ENCODE results near the gene ZNF324B.
"Not testable (repeated sequence)": the region's sequence is repeated elsewhere in the genome, so short reads cannot be mapped to it uniquely, and the experiment has no call there.

The ZNF324B gene

DNA sequence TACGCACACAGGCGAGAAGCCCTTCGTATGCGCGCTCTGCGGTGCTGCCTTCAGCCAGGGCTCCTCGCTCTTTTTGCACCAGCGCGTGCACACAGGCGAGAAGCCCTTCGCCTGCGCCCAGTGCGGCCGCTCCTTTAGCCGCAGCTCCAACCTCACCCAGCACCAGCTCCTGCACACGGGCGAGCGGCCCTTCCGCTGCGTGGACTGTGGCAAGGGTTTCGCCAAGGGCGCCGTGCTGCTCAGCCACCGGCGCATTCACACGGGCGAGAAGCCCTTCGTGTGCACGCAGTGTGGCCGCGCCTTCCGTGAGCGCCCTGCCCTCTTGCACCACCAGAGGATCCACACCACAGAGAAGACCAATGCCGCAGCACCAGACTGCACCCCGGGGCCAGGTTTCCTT, 4.7 kb downstream of the ZNF324B start:
- no peak for FAIRE-seq

DNA sequence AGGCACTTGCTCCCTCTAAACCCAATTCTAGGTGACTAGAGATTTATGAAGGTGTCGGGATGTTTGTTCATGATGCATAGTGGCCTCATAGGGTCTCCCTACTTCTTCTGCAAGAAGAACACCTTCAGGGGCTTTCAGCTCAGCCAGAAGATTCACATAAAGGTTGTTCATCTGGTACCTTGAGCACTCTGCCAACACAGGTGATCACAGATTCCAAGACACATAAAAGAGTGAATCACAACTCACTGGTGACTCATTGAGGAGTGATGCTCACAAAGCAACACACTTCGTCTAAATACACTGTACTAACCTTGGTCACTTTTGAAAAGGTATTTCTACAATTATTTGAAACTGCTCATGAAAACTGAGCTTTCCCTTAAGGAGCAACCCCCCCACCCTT, 8.6 kb downstream of the ZNF324B start:
- FAIRE-seq: no peak

DNA sequence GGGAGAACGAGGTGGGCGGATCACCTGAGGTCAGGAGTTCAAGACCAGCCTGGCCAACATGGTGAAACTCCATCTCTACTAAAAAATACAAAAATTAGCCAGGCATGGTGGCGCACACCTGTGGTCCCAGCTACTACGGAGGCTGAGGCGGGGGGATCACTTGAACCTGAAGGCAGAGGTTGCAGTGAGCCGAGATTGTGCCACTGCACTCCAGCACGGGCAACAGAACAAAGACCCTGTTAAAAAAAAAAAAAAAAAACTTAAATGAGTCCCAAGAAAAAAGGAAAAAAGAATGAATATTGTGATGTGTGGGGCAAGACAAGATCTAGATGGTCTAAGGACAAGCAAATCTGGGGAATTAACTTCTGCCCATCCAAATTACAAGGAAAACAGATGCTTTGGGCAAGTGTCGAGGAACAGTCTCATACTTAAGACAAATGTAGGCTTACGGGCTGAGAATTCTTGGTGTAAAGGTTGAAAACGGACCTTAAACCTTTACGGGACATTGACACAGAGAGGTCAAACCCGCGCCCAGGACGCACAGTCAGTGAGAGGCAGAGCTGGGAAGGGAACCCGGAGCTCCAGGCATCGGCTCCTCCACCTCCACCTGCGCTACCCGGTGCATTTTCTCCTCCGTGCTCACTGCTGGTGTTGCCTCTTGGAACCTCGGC, 14.8 kb downstream of the ZNF324B start:
- FAIRE-seq: no peak

DNA sequence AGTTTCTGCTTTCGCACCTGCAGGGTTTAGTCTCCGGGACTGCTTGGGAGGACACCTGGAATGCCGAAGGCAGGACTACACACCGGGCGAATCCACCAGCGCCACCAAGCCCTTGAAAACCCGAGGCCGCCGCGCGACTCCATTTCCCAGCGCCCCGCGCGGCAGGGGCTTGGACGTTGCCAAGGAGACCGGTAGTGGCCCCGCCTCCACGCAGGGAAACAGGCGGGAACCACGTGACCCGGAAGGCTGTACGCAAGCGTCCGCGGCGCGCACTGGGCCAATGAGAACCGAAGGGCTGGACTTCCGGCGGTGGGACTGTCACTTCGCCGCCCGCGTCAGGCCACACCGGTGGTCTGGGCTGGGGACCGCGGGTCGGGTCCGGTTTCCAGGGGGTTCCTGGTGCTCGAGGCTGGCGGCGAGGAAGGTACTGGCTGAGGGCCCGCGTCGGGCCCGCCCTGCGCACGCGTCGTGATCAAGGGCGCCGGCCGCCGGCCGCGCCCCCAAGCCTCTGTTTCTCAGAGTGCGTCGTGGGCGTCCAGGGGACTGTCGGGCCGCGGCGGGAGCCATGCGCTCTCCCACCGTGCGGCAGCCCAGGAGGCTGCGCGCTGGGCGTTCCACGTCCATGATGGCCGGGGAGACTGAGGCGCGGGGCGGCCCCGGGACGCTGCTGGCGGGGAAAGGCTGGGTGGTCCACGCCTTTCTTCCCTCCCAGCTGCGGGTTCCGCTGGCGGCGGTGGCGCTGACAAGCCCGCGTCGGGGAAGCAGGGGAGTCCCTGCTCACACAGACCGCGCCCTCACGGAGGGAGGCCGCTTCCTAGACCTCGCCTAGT, 15.6 kb downstream of the ZNF324B start, which contains the start of gene ZNF324:
Gene ZNF324, plus strand, starts transcription at position 321 of the 830 bp plus-strand sequence. CDS start 2,106 bp downstream, outside the sequence.
- FAIRE-seq: peak; percentile 82

DNA sequence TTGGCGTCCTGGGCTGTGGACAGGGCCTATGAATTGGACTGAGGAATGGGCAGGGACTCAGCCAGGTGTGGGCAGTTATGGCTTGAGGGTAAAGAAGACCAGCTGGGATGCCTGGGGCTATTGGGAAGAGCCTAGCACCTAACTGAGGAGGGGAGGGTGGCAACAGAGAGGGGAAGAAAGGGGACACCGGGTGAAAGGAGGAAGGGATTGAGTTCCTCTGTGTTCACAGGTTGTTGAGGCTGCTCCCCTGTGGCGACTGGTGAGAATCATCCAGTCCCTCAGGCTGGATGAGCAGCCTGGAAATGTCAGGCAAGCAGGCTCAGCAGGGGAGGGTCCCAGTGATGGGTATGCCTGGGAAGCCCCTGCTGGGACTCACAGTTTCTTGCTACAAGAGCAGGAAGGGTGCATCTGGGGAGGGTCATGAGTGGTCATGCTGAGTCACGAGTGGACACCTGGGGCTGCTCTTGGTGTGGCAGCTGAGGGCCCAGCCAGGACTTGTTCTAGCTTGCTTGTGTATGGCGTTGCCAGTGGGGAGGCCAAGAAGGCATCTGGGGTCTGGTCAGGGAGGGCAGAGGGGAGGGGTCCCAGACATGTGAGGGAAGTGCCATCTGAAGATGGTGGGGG, 16.9 kb downstream of the ZNF324B start:
- no peak for FAIRE-seq

DNA sequence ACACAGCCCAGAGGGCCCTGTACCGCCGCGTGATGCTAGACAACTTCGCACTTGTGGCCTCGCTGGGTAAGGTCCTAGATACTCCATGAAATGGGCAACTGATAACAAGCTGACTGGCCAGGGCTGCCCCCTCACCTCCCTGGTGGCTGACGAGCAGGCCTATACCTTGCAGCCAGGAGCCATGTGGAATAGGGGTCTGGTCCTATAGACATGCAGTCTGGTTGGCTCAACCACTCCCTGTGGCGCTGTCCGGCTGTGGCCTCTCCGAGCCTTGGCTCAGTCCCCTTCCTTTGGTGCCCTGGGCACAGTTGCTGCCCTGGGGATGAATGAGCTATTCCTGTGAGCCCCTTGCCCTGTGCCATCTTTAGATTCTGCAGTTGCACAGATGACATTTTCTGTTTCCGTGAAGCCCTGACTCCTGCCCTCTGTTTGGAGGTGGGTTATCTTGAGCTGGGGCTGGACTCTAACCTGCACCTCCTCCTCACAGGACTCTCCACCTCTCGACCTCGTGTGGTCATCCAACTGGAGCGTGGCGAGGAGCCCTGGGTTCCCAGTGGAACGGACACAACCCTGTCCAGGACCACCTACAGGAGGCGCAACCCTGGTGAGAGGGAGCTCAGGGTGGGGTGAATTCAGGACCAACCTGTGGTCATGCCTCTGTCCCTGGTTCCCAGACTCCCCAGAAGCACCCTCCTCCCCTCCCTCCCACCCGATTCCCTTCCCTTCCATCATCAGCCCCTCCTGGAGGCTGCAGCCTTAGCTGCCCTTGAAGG, 18.0 kb downstream of the ZNF324B start:
- no peak for FAIRE-seq

DNA sequence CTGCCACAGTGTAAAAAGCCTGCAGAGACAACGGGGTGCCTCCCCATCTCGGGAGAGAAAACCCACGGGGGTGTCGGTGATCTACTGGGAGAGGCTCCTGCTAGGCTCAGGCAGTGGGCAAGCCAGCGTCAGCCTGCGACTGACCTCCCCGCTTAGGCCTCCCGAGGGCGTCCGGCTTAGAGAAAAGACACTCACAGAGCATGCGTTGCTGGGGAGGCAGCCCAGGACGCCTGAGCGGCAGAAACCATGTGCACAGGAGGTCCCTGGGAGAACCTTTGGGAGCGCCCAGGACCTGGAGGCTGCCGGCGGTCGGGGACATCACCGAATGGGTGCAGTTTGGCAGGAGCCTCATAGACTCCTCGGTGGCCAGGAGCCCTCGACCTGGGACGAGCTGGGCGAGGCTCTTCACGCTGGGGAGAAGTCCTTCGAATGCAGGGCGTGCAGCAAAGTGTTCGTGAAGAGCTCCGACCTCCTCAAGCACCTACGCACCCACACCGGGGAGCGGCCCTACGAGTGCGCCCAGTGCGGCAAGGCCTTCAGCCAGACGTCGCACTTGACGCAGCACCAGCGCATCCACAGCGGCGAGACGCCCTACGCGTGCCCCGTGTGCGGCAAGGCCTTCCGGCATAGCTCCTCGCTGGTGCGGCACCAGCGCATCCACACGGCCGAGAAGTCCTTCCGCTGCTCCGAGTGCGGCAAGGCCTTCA, 19.6 kb downstream of the ZNF324B start:
- FAIRE-seq: not testable (repeated sequence)

DNA sequence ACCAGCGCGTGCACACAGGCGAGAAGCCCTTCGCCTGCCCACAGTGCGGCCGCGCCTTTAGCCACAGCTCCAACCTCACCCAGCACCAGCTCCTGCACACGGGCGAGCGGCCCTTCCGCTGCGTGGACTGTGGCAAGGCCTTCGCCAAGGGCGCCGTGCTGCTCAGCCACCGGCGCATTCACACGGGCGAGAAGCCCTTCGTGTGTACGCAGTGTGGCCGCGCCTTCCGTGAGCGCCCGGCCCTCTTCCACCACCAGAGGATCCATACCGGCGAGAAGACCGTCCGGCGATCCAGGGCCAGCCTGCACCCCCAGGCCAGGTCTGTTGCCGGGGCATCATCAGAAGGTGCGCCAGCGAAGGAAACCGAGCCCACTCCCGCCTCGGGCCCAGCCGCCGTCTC, 20.3 kb downstream of the ZNF324B start:
- no peak for FAIRE-seq

DNA sequence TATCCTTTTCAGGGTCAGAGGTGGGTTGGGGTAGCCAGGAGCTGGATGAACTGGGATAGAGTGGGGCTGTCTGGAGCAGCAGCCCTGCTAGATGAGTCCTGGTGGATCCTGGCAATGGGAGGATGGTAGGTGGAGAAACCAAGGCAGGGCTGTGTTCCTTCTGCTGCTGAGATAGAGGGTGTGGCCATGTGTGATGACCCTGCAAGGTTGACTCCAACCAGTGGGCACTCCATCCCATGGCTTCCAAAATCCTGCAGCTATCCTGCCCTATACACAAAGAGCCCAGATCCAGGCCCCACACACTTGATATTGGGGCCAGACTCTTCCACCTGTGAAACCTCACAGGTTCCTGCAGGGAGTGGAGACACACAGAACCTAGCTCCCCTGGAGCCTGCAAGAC, 22.4 kb downstream of the ZNF324B start:
- FAIRE-seq: no peak

DNA sequence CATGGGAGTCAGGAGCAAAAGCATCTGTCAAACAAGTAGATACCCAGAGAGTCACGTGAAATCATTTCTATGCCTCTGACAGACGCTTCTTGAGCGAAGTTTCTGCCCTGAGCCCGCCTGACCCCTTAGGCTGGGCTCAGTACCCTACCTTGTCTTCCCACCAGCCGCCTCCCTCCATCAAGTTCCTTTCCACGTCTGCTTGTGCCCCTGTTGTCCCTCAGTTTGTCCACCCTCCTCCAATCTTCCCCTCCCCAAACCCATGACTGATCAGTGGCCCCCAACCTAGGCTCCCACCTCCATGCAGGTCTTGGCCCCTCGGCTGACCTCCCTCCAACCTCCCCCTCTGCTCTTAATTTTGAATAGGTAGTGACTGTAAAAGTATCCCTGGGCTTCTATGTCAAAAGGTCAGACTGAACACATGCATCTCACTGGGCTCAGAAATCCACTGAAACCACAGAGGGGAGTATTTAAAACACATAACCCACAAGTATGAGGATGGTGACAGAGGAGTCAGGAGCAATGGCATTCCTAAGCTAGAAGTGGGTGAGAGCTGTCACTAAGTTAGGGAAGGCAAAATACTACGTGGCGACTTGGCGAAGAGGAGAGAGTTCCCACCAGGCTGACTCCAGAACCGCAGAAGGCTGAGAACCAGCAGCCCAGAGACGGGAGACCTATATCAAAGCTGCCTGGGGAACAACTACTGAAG, 23.0 kb downstream of the ZNF324B start:
- FAIRE-seq: no peak

DNA sequence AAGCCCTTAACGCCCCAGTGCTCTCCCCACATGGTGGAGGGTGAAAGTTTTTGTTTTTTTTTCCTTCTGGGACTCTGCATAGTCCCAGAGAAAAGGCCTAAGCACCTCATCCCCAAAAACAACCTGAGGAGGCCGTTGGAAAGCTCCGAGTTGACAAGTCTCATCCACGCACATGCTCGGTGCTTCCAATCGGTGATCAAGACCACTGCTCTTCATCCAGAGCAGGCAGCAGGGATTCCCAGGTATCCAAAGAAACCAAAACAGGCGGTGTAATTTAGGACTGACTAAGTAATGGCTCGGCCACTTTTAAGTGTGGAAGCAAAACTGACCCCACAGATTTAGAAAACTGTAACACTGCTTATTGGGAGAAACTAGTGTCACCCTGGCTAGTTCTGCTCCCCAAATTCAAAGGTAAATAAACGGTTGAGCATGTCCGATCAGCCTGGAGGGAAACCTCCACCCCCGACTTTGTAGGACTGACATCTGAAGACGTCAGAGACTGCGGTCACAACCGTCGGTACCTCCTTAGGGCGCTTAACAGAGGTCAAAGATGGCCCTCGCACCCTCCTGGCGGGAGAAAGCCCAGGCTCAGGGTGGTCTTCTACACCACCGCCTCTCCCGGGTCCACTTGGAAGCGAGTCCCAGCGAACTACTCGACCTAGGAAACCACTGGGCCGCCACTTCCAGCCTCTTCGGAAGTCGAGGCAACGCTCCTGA, 23.7 kb downstream of the ZNF324B start:
- no peak for FAIRE-seq

DNA sequence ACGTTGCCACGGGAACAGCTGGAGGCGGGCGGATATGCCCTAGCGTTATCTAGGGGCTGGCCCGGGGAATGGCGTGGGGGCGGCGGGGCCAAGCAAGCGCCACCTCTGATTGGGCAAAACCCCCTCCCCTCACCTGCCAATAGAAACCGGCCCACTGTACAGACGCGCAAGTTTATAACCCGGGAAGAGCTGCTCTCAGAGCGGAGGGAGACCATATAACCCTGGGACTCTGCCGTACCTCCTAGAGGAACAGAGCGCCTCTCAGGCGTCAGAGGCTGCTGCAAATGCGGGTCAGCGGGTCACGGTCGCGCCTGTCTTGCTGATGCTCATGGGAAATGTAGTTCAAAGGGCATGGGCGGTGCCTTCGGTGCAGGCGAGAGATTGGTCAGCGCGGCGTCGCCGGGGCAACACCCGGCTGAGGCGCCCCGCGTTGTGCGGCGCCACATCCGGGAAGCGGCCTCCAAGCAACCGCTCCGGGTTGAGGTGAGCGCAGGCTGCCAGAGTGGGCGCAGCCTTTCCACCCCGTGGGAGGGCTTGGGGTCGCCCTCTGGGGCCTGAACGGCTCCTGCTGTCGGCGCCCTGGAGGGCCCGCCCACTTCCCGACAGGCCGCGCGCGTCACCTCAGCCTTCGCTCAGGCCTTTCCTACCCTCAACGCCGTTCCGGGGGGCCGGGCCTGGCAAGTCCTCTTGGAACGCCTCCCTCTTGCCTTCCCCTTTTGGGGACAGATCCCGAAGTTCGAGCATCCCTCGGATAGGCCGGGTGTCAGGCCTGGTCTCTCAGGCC, 24.5 kb downstream of the ZNF324B start, which contains the start of gene ZNF446:
Gene ZNF446, plus strand, starts transcription at position 639 of the 784 bp plus-strand sequence. CDS start 867 bp downstream, outside the sequence.
- FAIRE-seq: peak; percentile 81

DNA sequence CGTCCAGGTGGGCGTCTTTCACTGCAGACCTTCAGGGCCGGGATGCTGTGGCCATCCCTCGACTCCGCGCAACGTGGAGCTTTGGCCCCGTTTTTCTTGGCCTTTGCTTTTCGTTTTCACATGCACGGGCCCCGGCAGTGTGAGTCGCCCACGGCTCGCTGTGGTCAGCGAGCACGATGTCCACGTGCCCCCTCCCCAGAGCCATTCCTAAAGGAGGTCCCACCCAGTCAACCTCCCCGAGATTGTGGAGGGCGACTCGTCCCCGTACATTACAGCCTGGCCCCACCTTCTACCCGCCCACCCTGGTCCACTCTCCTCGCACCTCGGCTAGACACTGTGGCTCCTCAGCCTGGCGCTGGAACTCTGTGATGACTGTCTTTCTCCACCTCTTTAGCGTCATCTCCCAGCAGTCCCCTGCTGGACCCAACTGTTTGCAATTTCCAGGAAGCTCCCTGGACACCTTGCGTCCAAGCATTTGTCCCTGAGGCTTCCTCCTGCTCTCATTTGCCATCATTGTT, 25.1 kb downstream of the ZNF324B start:
- no peak for FAIRE-seq

DNA sequence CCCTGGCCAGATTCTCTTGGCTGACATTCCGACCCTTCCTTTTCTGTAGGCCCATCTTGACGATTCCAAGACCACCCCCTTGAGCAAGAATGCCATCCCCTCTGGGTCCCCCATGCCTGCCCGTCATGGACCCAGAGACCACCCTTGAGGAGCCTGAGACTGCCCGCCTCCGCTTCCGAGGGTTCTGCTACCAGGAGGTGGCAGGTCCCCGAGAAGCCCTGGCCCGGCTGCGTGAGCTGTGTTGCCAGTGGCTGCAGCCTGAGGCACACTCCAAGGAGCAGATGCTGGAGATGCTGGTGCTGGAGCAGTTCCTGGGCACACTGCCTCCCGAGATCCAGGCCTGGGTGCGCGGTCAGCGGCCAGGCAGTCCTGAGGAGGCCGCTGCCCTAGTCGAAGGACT, 25.7 kb downstream of the ZNF324B start:
- no peak for FAIRE-seq

DNA sequence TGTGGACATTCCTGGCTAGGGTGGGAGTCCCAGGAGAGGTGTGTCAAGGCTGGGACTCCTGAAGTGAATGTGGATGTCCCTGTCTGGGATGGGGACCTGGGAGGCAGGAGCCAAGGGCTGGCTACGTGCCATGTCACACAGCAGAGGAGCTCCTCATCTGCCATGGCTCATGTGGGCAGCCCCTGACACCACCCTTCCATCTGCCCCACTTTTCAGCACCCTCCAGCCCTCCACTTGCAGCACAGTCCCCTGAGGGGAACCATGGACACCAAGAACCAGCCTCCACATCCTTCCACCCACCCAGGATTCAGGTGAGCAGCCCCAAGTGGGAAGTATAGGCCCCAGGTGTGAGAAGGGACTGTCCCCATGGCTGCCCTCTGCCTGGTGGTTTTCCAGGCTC, 26.4 kb downstream of the ZNF324B start:
- FAIRE-seq: no peak

DNA sequence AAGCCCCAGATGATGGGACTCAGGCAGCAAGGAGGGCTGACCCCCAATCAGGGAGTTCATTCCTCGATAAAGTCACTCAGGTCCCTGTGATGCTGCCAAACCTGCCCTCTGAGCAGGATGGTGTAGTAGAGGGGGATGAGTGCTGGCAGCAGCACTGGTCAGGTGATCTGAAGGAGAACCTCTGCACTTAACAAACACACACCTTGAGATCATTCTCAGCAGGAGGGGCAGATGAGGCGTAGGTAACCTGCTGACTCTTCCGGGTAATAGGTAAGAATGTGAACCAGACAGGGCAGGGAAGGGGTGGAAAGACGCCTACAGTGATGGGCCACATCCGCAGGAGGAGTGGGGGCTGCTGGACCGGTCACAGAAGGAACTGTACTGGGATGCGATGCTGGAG, 27.9 kb downstream of the ZNF324B start:
- FAIRE-seq: no peak

DNA sequence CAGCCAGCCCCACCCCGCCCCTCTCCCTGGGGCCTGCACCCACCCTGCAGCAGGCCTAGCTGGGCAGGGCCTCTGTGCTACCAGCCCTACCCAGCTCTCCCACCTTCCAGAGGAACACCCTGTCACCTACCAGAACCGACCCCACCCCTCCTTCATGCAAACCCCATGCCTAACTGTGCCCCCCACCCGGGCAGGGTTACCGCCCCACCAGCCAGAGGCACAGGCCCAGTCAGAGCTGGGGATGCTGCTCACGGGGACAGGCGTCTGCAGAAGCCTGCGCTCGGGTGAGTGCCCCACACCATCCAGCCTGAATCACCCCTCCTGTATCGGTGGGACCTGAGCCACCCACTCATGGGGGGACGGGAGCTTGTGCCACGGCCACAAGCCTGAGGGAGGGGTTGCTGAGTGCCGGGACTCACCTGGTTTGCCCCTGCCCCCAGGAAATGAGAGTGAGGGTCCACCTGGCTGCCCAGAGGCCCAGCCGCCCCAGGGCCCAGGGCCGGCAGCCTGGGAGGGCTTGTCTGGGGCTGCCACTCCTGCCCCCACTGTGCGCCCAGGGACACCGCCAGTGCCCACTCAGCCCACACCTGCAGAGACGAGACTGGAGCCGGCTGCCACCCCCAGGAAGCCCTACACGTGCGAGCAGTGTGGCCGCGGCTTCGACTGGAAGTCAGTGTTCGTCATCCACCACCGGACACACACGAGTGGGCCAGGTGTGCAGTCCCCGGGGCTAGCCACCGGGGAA, 28.5 kb downstream of the ZNF324B start:
- FAIRE-seq: no peak

DNA sequence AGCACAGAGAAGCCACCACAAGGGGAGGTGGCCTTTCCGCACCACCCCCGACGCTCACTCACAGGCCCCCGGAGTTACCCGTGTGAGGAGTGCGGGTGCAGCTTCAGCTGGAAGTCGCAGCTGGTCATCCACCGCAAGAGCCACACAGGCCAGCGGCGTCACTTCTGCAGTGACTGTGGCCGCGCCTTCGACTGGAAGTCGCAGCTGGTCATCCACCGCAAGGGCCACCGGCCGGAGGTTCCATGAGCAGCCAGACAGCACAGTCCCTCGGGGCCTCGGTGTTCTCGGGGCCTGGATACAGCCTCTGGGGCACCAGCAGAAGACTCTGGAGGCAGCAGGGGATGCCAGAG, 29.0 kb downstream of the ZNF324B start:
- no peak for FAIRE-seq

DNA sequence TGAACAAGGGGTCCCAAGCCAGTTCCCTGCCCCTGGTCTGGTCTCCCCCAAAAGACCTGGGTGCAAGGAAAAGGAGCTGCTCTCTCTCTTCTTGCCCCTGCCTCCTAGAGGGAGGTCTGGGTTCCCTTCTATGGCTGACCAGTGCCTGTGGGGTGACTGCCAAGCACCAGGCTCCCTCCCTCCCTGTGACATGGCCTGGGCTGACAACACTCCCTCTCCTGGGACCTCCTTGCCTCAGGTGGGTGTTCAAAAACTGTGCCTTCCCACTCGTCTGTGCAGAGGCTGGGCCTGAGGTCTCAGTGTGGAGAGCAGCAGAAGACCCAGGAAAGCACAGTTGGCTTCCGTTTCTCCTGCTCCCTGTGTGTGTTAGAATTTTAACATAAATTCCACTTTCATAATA, 29.4 kb downstream of the ZNF324B start:
- no peak for FAIRE-seq

Data from TTC549 (cell line).